ENCODE measurements around the gene PPFIA4. TPM values are rescaled to one million over a fixed set of nuclear protein-coding genes. Genes with fewer than 3 reads are reported as not detected.

The PPFIA4 gene
- polyA plus RNA-seq, 1 of the 3 experiments (the other 2 are of a cell fraction): 4.4 TPM

DNA sequence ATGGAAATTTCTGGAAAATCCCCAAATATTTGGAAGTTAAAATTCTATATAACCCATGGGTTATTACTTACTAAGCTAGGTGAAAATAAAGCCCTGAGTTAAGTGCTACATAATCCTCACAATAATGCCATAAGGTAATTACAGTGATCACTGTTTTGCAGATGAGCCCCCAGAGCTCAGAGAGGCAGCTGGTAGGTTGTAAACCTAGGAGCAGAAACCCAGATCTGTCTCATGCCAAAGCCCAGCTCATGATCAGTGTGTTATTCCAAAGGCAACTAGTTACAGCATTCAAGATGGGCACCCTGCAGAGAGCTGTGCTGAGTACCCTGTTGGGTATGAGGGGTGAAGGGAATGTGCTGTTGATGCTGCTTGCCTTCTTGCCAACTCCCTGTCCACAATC lies 70.3 kb downstream of the PPFIA4 start:
- H3K9ac ChIP-seq: no peak overlapping the region
- H3K4me2 ChIP-seq: no peak overlapping the region
- H3K4me1 ChIP-seq (ENCODE audit: control insufficient read depth in 1 of 2, insufficient read depth in 2 of 2, low read depth in 1 of 2, low read length in 1 of 2): no peaks in the 10 kb centered on the region
- H3K27ac ChIP-seq (ENCODE audit: low read depth in 2 of 2, low read length in 1 of 2): no peak overlapping the region
- H3K36me3 ChIP-seq (replicated peaks in 1 of 2; ENCODE audit: control insufficient read depth in 1 of 2, insufficient read depth in 2 of 2, low read length in 1 of 2): no peaks in the 10 kb centered on the region
- no peaks in the 10 kb centered on the region for H4K20me1 ChIP-seq (ENCODE audit: insufficient read depth)
- H3K4me3 ChIP-seq (ENCODE audit: low read depth in 2 of 2, low read length in 1 of 2): no peak overlapping the region
- H3F3A ChIP-seq (replicated peaks; ENCODE audit: insufficient read depth): no peaks in the 10 kb centered on the region
- H3K9me2 ChIP-seq: no peaks in the 10 kb centered on the region
- CTCF ChIA-PET: interaction anchor here (1.2 to 3.2 kb wide), 4 partner anchors 12 to 121 kb away, joined by 3 to 10 read pairs (median 6); partner anchors contain the start of gene MYOG
- POLR2A ChIA-PET: interaction anchor here (0.9 kb wide), 1 partner anchor 26 kb away, joined by 3 read pairs; no protein-coding TSS in a partner anchor
- TF ChIP-seq EP300 (IDR thresholded peaks at IDR 0.05; ENCODE audit: borderline replicate concordance in 1 of 2, low read depth in 1 of 2, low read length in 1 of 2): no peak
- TF ChIP-seq, protein P1, sequence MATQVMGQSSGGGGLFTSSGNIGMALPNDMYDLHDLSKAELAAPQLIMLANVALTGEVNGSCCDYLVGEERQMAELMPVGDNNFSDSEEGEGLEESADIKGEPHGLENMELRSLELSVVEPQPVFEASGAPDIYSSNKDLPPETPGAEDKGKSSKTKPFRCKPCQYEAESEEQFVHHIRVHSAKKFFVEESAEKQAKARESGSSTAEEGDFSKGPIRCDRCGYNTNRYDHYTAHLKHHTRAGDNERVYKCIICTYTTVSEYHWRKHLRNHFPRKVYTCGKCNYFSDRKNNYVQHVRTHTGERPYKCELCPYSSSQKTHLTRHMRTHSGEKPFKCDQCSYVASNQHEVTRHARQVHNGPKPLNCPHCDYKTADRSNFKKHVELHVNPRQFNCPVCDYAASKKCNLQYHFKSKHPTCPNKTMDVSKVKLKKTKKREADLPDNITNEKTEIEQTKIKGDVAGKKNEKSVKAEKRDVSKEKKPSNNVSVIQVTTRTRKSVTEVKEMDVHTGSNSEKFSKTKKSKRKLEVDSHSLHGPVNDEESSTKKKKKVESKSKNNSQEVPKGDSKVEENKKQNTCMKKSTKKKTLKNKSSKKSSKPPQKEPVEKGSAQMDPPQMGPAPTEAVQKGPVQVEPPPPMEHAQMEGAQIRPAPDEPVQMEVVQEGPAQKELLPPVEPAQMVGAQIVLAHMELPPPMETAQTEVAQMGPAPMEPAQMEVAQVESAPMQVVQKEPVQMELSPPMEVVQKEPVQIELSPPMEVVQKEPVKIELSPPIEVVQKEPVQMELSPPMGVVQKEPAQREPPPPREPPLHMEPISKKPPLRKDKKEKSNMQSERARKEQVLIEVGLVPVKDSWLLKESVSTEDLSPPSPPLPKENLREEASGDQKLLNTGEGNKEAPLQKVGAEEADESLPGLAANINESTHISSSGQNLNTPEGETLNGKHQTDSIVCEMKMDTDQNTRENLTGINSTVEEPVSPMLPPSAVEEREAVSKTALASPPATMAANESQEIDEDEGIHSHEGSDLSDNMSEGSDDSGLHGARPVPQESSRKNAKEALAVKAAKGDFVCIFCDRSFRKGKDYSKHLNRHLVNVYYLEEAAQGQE (IDR thresholded peaks at IDR 0.05; ENCODE audit: low read depth, low read length): no peak
- no peak for TF ChIP-seq RFX5 (IDR thresholded peaks at IDR 0.05; ENCODE audit: low read length)
- no peak for TF ChIP-seq TCF12 (IDR thresholded peaks at IDR 0.05)
- no peak for TF ChIP-seq NRF1 (IDR thresholded peaks at IDR 0.05; ENCODE audit: low read depth, low read length)
- no peak for TF ChIP-seq POLR2AphosphoS5 (IDR thresholded peaks at IDR 0.05; ENCODE audit: low read depth, low read length)
- no peak for TF ChIP-seq ELF1 (IDR thresholded peaks at IDR 0.05)
- TF ChIP-seq FOSL2 (IDR thresholded peaks at IDR 0.05; ENCODE audit: borderline replicate concordance, low read depth): no peak
- no peak for TF ChIP-seq FOXJ3 (CRISPR knock-in tag; IDR thresholded peaks at IDR 0.05)
- no peak for TF ChIP-seq EZH2phosphoT487 (IDR thresholded peaks at IDR 0.05; ENCODE audit: borderline replicate concordance, low read depth)
- no peak for TF ChIP-seq GATA2 (CRISPR knock-in tag; IDR thresholded peaks at IDR 0.05)
- TF ChIP-seq GABPA (IDR thresholded peaks at IDR 0.05; ENCODE audit: low read depth): no peak
- TF ChIP-seq RCOR1 (IDR thresholded peaks at IDR 0.05; ENCODE audit: low read length): no peak
- TF ChIP-seq FOXM1 (IDR thresholded peaks at IDR 0.05; ENCODE audit: low read depth): no peak
- no peak for TF ChIP-seq JUND (IDR thresholded peaks at IDR 0.05)
- no peak for TF ChIP-seq YY1 (IDR thresholded peaks at IDR 0.05; ENCODE audit: low read depth)
- no peak for TF ChIP-seq SMC3 (IDR thresholded peaks at IDR 0.05; ENCODE audit: low read depth, low read length)
- H2AFZ ChIP-seq (ENCODE audit: low read depth): no peak overlapping the region
- H3K9me3 ChIP-seq: peaks cover 13% of the 10 kb centered on the region; the same call in 1 of the 2 replicates
- H3K27me3 ChIP-seq (ENCODE audit: insufficient read depth): no peaks in the 10 kb centered on the region; the same call in 1 of the 2 replicates
- H3K79me2 ChIP-seq (ENCODE audit: insufficient read depth): no peaks in the 10 kb centered on the region
- no peak for DNase-seq

DNA sequence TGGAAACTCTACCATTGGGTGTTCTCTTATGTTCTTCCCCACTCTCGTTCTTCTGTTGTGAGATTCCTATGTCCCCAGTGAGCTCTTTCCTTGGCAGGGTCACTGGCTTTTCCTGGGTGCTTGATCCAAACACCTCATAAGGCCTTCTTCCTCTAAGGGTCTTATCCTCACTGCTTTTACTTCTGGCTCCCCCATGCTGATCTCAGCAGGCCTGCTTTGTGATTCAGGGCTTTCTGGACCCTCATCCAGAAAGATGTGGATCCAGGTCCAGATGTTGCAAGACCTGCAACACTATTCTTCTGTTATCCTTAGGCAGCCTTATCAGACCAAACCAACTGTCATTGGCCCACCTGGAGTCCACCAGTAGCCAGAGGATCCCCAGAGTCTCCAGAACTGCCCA lies 70.7 kb downstream of the PPFIA4 start:
- Histone ChIP-seq H3K79me2 (ENCODE audit: insufficient read depth) (no peaks in the 10 kb centered on the region), H3K4me1 (ENCODE audit: control insufficient read depth in 1 of 2, insufficient read depth in 2 of 2, low read depth in 1 of 2, low read length in 1 of 2) (no peaks in the 10 kb centered on the region; a peak in 1 of 4 replicates), H3K27ac (ENCODE audit: low read depth in 2 of 2, low read length in 1 of 2) (no peak overlapping the region), H3K9me2 (no peaks in the 10 kb centered on the region), H3K27me3 (ENCODE audit: insufficient read depth) (no peaks in the 10 kb centered on the region; the same call in 1 of the 2 replicates), H3K36me3 (replicated peaks in 1 of 2; ENCODE audit: control insufficient read depth in 1 of 2, insufficient read depth in 2 of 2, low read length in 1 of 2) (no peaks in the 10 kb centered on the region), H3K4me2 (no peak overlapping the region), H3K4me3 (ENCODE audit: low read depth in 2 of 2, low read length in 1 of 2) (no peak overlapping the region), H3K9ac (no peak overlapping the region), H2AFZ (ENCODE audit: low read depth) (no peak overlapping the region), H3K9me3 (peaks cover 13% of the 10 kb centered on the region; the same call in 1 of the 2 replicates), H3F3A (replicated peaks; ENCODE audit: insufficient read depth) (no peaks in the 10 kb centered on the region), H4K20me1 (ENCODE audit: insufficient read depth) (no peaks in the 10 kb centered on the region)
- POLR2A ChIA-PET: no interaction called here
- WGBS (ENCODE audit: low lambda C conversion rate): 12% methylated on average over 1 of the region's 1 CpG
- CTCF ChIA-PET: interaction anchor here (1.2 to 3.2 kb wide), 4 partner anchors 13 to 121 kb away, joined by 3 to 10 read pairs (median 6); partner anchors contain the start of gene MYOG
- DNase-seq: no peak
- TF ChIP-seq TCF12 (IDR thresholded peaks at IDR 0.05) (no peak), RCOR1 (IDR thresholded peaks at IDR 0.05; ENCODE audit: low read length) (no peak), FOSL2 (IDR thresholded peaks at IDR 0.05; ENCODE audit: borderline replicate concordance, low read depth) (no peak), RAD21 (IDR thresholded peaks at IDR 0.05; ENCODE audit: low read length) (no peak)
- TF ChIP-seq, protein P2, sequence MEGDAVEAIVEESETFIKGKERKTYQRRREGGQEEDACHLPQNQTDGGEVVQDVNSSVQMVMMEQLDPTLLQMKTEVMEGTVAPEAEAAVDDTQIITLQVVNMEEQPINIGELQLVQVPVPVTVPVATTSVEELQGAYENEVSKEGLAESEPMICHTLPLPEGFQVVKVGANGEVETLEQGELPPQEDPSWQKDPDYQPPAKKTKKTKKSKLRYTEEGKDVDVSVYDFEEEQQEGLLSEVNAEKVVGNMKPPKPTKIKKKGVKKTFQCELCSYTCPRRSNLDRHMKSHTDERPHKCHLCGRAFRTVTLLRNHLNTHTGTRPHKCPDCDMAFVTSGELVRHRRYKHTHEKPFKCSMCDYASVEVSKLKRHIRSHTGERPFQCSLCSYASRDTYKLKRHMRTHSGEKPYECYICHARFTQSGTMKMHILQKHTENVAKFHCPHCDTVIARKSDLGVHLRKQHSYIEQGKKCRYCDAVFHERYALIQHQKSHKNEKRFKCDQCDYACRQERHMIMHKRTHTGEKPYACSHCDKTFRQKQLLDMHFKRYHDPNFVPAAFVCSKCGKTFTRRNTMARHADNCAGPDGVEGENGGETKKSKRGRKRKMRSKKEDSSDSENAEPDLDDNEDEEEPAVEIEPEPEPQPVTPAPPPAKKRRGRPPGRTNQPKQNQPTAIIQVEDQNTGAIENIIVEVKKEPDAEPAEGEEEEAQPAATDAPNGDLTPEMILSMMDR (IDR thresholded peaks at IDR 0.05): no peak
- TF ChIP-seq, protein P3, sequence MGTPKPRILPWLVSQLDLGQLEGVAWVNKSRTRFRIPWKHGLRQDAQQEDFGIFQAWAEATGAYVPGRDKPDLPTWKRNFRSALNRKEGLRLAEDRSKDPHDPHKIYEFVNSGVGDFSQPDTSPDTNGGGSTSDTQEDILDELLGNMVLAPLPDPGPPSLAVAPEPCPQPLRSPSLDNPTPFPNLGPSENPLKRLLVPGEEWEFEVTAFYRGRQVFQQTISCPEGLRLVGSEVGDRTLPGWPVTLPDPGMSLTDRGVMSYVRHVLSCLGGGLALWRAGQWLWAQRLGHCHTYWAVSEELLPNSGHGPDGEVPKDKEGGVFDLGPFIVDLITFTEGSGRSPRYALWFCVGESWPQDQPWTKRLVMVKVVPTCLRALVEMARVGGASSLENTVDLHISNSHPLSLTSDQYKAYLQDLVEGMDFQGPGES (IDR thresholded peaks at IDR 0.05; ENCODE audit: low read depth, low read length): no peak
- TF ChIP-seq, protein P4, sequence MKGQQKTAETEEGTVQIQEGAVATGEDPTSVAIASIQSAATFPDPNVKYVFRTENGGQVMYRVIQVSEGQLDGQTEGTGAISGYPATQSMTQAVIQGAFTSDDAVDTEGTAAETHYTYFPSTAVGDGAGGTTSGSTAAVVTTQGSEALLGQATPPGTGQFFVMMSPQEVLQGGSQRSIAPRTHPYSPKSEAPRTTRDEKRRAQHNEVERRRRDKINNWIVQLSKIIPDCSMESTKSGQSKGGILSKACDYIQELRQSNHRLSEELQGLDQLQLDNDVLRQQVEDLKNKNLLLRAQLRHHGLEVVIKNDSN (IDR thresholded peaks at IDR 0.05; ENCODE audit: borderline replicate concordance, low read depth): no peak
